HEK293T (cell line): ENCODE measurements around the gene TMEM123.

Source experiments
- ARNT ChIP-seq: fragments of 450-650 bp; IDR thresholded peaks from 2 replicates; pipeline ENCODE4 v1.6.1; 2017; ENCODE audit warnings: mild to moderate bottlenecking
- BHLHE40 ChIP-seq: fragments of 450-650 bp; IDR thresholded peaks from 2 replicates; pipeline ENCODE4 v1.6.1; 2016; ENCODE audit warnings: mild to moderate bottlenecking, moderate library complexity, borderline replicate concordance
- FOXA1 ChIP-seq: fragments of 450-650 bp; IDR thresholded peaks from 2 replicates; pipeline ENCODE4 v1.6.1; 2016; ENCODE audit warnings: mild to moderate bottlenecking
- FOXM1 ChIP-seq: fragments of 450-650 bp; IDR thresholded peaks from 2 replicates; pipeline ENCODE4 v1.6.1; 2017; ENCODE audit warnings: mild to moderate bottlenecking, borderline replicate concordance
- HDGF ChIP-seq: fragments of 450-650 bp; IDR thresholded peaks from 2 replicates; pipeline ENCODE4 v1.6.1; 2017; ENCODE audit warnings: antibody characterized with exemption, borderline replicate concordance
- PKNOX1 ChIP-seq: fragments of 450-650 bp; IDR thresholded peaks from 2 replicates; pipeline ENCODE4 v1.6.1; 2016
- SUZ12 ChIP-seq: fragments of 450-650 bp; IDR thresholded peaks from 2 replicates; pipeline ENCODE4 v1.6.1; 2016; ENCODE audit warnings: mild to moderate bottlenecking

- TF ChIP-seq HDGF (no peak), FOXM1 (no peak), BHLHE40 (no peak), PKNOX1 (no peak), ARNT (no peak), FOXA1 (no peak), SUZ12 (no peak)
These were observed 66.3 kb downstream of the TMEM123 start for GRCh38 chr11:102386136-102386734.
